ENCODE results near the gene NPIPA3.
"Not testable (repeated sequence)": the region's sequence is repeated elsewhere in the genome, so short reads cannot be mapped to it uniquely, and the experiment has no call there.

Gene NPIPA3

GRCh38 chr16:14742273-14743128, 39.3 kb downstream of the NPIPA3 start, which contains the start of gene NPIPA2:
NPIPA2 (plus strand) TSS chr16:14742533; CDS start chr16:14748066, 5,533 bp downstream.
- not testable (repeated sequence) for H3K36me3 ChIP-seq (ENCODE audit: control insufficient read depth in 1 of 2, insufficient read depth in 2 of 2, low read depth in 1 of 2, low read length in 2 of 2); H3K9me3 ChIP-seq (ENCODE audit: control insufficient read depth, low read length); H2BK120ac ChIP-seq (ENCODE audit: low read depth, low read length); H3K4me3 ChIP-seq (ENCODE audit: insufficient read depth in 1 of 2, low read depth in 1 of 2, low read length in 2 of 2); H3K27ac ChIP-seq (ENCODE audit: low read length, poor library complexity, severe bottlenecking); H2BK15ac ChIP-seq (ENCODE audit: low read depth, poor library complexity, severe bottlenecking); H3K9ac ChIP-seq (ENCODE audit: low read length); H2AFZ ChIP-seq (ENCODE audit: low read depth, low read length); H3K14ac ChIP-seq (ENCODE audit: low read length in 2 of 2); H3K23ac ChIP-seq (ENCODE audit: low read length in 2 of 2); H3K4me1 ChIP-seq (ENCODE audit: control insufficient read depth, insufficient read depth, low read depth, low read length); H3K4me2 ChIP-seq (ENCODE audit: low read length, poor library complexity, severe bottlenecking); H2AK5ac ChIP-seq (ENCODE audit: low read length, severe bottlenecking); H3K79me1 ChIP-seq (replicated peaks; ENCODE audit: low read length, poor library complexity, severe bottlenecking); H3K27me3 ChIP-seq (ENCODE audit: control insufficient read depth in 1 of 2, insufficient read depth in 1 of 2, low read length in 2 of 2); H4K91ac ChIP-seq (ENCODE audit: low read length); H3K4ac ChIP-seq (ENCODE audit: low read depth in 1 of 2, low read length in 2 of 2); H3K18ac ChIP-seq (ENCODE audit: low read depth in 1 of 2, low read length in 2 of 2); H2BK12ac ChIP-seq (ENCODE audit: low read length in 2 of 2); DNase-seq; H2BK5ac ChIP-seq (ENCODE audit: low read depth, low read length, poor library complexity, severe bottlenecking); H4K8ac ChIP-seq (ENCODE audit: low read length)
- WGBS, result no CpG with 5 or more reads among the region's 73 CpGs

DNA sequence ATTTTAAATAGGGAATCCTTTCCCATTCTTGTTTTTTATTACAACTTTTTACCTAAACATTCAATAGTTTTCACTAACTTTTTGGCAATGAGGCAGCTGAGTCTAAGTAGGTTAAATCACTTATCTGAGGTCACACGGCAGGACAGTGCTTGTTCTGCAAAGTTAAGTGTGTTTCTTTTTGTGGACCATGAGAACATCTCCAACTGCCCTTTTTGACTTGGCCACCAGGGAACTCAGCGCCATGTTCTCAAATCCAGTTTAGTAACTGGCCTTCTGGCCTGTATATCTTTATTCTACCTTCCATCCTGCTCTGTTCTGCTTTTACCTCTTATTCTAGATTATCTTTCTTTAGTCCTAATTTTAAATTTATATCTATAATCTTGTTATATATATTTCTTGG, 70.4 kb downstream of the NPIPA3 start:
- not testable (repeated sequence) for H3K9me3 ChIP-seq (ENCODE audit: control insufficient read depth, low read length); H4K91ac ChIP-seq (ENCODE audit: low read length); H3K4ac ChIP-seq (ENCODE audit: low read depth in 1 of 2, low read length in 2 of 2); H3K9ac ChIP-seq (ENCODE audit: low read length); H3K27ac ChIP-seq (ENCODE audit: low read length, poor library complexity, severe bottlenecking); H2AK5ac ChIP-seq (ENCODE audit: low read length, severe bottlenecking); H2BK120ac ChIP-seq (ENCODE audit: low read depth, low read length); H3K27me3 ChIP-seq (ENCODE audit: control insufficient read depth in 1 of 2, insufficient read depth in 1 of 2, low read length in 2 of 2); H3K4me2 ChIP-seq (ENCODE audit: low read length, poor library complexity, severe bottlenecking); H3K23ac ChIP-seq (ENCODE audit: low read length in 2 of 2); H3K4me3 ChIP-seq (ENCODE audit: insufficient read depth in 1 of 2, low read depth in 1 of 2, low read length in 2 of 2); H3K36me3 ChIP-seq (ENCODE audit: control insufficient read depth in 1 of 2, insufficient read depth in 2 of 2, low read depth in 1 of 2, low read length in 2 of 2); H2AFZ ChIP-seq (ENCODE audit: low read depth, low read length); H3K14ac ChIP-seq (ENCODE audit: low read length in 2 of 2); H3K79me1 ChIP-seq (replicated peaks; ENCODE audit: low read length, poor library complexity, severe bottlenecking); DNase-seq; H2BK5ac ChIP-seq (ENCODE audit: low read depth, low read length, poor library complexity, severe bottlenecking); H4K8ac ChIP-seq (ENCODE audit: low read length); H3K4me1 ChIP-seq (ENCODE audit: control insufficient read depth, insufficient read depth, low read depth, low read length); H3K18ac ChIP-seq (ENCODE audit: low read depth in 1 of 2, low read length in 2 of 2); H2BK15ac ChIP-seq (ENCODE audit: low read depth, poor library complexity, severe bottlenecking); H2BK12ac ChIP-seq (ENCODE audit: low read length in 2 of 2)
- no CpG with 5 or more reads among the region's 2 CpGs for WGBS

DNA sequence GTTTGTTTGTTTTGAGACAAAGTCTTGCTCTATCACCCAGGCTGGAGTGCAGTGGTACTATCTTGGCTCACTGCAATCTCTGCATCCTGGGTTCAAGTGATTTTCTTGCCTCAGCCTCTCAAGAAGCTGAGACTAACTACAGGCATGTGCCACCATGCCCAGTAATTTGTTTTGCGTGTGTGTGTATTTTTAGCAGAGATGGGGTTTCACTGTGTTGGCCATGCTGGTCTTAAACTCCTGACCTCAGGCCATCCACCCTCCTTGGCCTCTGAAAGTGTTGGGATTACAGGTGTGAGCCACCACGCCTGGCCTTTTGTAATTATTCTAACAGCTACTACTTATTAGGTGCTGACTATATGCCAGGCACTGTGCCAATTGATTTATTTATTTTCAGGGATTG, 72.4 kb downstream of the NPIPA3 start:
- DNase-seq; H3K27ac ChIP-seq (ENCODE audit: low read length, poor library complexity, severe bottlenecking); H4K8ac ChIP-seq (ENCODE audit: low read length); H3K4ac ChIP-seq (ENCODE audit: low read depth in 1 of 2, low read length in 2 of 2); H3K23ac ChIP-seq (ENCODE audit: low read length in 2 of 2); H3K4me2 ChIP-seq (ENCODE audit: low read length, poor library complexity, severe bottlenecking); H3K79me1 ChIP-seq (replicated peaks; ENCODE audit: low read length, poor library complexity, severe bottlenecking); H3K9me3 ChIP-seq (ENCODE audit: control insufficient read depth, low read length); H2BK120ac ChIP-seq (ENCODE audit: low read depth, low read length); H3K4me1 ChIP-seq (ENCODE audit: control insufficient read depth, insufficient read depth, low read depth, low read length); H2AFZ ChIP-seq (ENCODE audit: low read depth, low read length); H3K9ac ChIP-seq (ENCODE audit: low read length); H2BK5ac ChIP-seq (ENCODE audit: low read depth, low read length, poor library complexity, severe bottlenecking); H3K18ac ChIP-seq (ENCODE audit: low read depth in 1 of 2, low read length in 2 of 2); H2AK5ac ChIP-seq (ENCODE audit: low read length, severe bottlenecking); H2BK15ac ChIP-seq (ENCODE audit: low read depth, poor library complexity, severe bottlenecking); H3K4me3 ChIP-seq (ENCODE audit: insufficient read depth in 1 of 2, low read depth in 1 of 2, low read length in 2 of 2); H3K36me3 ChIP-seq (ENCODE audit: control insufficient read depth in 1 of 2, insufficient read depth in 2 of 2, low read depth in 1 of 2, low read length in 2 of 2); H3K14ac ChIP-seq (ENCODE audit: low read length in 2 of 2); H4K91ac ChIP-seq (ENCODE audit: low read length); H3K27me3 ChIP-seq (ENCODE audit: control insufficient read depth in 1 of 2, insufficient read depth in 1 of 2, low read length in 2 of 2); H2BK12ac ChIP-seq (ENCODE audit: low read length in 2 of 2): not testable (repeated sequence)
- no CpG with 5 or more reads among the region's 2 CpGs for WGBS

All from mesenchymal stem cell (in vitro differentiated cells and primary cell).